NCI-H2227 (cell line): ENCODE data around the gene KCNE1.
"Not testable (repeated sequence)": the region's sequence is repeated elsewhere in the genome, so short reads cannot be mapped to it uniquely, and the experiment has no call there.

Source experiments
- DNase-seq: peaks from one replicate; lab custom pipeline; 2025; ENCODE audit not compliant: unreplicated experiment; lab: John Stamatoyannopoulos, UW

The KCNE1 gene

DNA sequence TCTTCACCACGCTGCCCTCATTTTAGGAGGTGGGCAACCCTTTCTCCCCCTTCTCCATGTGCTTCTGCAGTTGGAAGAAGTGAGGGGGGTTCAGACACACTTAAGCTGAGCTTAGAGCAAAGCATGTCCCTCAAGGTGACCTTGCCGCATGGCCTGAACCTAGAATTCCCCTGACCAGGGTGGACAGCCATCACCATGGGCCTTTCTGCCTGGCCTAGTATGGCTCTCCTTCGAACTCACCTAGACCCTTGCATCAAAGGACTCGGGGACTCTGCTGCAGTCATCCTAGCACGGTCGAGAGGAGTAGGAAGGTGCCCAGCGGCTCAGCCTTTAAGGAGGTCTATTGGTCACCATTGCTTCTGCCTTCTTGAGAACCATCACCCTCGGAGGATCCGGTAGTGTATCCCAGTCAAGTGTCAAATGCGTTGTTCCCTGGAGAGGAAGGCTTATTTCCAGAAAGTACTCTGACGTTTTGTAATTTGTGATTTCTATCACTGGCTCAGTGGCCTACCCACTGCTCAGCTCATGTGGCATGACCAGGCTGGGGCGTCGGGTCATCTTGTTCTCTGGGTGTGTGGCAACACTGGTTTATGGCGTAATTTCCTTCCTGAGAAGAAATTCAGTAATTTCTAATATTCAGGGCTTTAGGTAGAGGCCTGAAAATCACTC lies at the start of gene KCNE1:
Gene KCNE1 (minus strand): TSS at position 424 of the 669 bp plus-strand sequence. CDS start 62,576 bp downstream, outside the sequence.
- DNase-seq = no peak

DNA sequence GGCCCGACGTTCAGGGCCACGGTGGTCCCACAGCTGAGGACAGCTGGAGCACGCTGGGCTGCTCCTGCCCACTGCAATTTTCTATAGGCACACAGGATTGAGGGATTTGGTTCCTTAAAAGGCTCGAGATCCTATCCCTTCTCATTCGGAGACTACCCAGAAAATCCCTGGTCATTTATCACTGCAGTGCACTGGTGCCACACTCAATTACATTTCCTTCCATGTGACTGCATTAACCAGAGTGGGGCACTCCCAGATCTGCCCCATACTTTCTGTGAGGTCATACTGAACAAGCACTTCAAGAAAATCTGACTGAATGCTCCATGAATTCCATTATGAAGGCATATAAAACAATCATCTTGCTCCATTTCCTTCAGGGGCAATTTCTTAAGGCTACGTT lies 49.8 kb upstream of the KCNE1 start:
- no peak for DNase-seq

DNA sequence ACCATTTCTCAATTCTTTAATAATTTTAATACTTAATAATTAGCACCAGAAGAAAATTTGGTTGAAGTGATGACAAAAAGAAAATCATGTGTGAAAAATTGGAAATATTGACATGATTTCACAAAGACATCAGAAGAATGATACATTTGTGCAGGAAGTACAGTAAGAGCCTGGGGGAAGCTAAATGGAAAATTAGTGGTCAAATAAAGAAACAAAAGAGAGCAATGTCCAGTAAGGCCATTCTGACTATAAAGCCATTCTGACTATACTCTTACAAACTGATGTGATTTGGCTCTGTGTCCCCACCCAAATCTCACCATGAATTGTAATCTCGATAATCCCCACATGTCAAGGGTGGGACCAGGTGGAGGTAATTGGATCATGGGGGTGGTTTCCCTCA lies 48.6 kb upstream of the KCNE1 start:
- no peak for DNase-seq

DNA sequence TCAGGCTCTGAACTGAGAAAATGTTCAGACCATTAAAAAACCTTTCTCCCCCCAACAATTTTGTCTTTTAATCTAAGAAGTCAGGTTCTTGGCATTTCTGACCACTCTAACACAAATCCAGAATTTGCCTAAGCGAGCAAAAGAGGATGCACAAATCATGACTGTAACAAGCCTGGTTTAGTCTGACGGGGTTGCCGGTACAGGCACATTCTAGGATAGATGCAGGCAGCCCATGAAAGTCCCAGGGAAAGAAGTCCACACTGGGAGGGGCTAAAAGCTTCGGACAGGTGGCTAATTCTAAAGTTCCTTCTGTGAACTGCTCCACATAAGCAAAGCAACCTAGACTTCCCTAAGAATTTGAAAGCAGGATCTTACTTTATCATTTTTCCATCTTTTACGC lies 48.0 kb upstream of the KCNE1 start:
- DNase-seq = no peak

DNA sequence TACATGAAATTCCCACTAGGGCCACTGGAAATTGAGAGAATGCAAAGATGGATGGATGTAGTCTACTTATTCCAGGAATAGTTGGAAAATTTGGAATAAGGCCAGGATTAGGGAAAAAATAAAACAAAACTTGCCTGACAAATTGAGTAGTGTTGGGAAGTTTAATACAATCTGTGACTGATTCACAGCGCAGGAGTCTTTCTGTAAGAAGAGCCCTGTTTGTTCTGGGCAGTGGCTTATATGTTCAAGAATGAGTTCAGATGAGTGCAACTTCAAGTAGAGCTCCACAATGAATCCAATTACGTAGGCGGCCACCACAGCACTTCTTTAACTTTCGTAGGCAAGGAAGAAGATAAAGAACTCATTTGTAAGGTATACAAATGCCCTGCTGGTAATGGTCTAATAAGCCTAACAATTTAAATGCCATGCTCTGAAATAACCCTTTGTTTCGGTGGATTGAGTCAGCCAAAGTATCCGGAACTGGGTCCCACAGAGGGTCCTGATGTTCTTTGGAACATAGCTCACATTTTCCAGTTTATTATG lies 47.1 kb upstream of the KCNE1 start:
- DNase-seq = no peak

- no peak for DNase-seq
Observed at GRCh38 chr21:34558166-34558565, 46.2 kb upstream of the KCNE1 start.

DNA sequence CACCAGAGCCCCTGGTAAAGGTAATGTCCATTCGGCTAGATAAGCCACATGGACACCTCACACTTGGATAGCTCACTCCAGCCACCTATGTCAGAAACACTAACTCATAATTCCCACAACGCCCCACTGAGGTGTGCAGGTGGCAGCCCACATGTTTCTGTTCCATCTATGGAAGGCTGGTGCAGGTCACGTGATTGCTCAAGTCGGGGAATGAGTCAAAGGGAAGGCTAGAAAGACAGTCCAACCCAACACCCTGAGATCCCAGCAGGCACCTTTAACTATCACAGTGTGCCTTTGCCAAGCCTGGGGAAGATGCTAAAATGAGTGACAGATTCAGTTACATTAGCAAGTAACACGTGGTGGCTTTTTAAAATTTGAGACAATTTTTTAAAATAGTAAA lies 45.3 kb upstream of the KCNE1 start:
- DNase-seq = no peak

GRCh38 chr21:34554670-34555069 lies 42.7 kb upstream of the KCNE1 start:
- not testable (repeated sequence) for DNase-seq

DNA sequence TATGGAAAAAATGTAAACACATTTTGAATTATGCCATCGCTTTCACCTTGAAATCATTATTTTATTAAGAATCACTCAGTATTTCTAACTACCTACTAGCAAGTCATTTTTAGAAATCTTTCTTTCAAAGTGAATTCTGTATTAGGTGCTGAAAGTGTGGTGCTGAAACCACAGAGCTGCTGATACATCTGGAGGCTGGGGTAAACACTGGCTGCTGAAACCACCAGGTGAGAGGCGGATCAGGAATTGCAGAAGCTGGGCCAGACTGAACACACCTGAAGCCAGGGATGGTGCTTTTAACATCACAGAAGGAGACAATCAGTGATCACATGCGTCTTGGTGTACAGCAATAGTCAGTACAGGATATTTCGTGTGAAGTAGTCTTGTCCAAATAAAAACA lies 42.2 kb upstream of the KCNE1 start:
- no peak for DNase-seq

DNA sequence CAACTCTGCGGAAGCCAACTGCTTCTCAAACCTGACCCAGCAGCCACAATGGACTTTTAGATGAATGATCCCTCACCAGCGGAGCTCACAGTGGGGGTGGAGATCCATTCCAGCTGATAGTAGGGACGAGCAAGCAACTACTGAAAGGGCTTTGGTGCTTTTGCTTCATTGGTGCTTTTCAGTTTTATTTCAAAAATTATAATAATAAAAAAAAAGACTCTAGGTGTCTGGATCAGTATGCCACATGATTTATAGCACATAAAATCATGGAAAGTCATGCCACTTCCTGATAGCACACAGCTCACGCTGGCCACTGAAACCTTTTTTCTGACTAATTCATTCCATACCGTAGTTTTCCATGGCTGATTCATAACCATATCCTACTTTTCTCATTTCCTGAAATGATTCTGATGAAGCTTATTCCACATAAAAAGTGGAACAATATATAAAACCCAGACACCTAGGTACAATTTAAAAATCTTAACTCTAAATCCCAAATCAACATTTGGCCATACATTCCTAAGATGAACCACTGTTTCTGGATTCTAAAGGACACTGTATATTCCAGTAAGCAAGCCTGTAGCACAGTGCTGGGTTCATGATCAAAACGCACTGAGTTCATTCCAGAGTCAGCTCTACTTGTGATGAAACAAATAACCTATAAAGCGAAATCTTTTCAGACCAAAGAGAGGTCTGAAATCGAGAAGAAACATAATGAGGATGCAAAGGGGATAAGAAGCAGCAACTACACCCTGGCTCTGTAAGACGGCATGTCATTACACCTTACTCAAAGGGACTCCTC lies 41.3 kb upstream of the KCNE1 start:
- no peak for DNase-seq

DNA sequence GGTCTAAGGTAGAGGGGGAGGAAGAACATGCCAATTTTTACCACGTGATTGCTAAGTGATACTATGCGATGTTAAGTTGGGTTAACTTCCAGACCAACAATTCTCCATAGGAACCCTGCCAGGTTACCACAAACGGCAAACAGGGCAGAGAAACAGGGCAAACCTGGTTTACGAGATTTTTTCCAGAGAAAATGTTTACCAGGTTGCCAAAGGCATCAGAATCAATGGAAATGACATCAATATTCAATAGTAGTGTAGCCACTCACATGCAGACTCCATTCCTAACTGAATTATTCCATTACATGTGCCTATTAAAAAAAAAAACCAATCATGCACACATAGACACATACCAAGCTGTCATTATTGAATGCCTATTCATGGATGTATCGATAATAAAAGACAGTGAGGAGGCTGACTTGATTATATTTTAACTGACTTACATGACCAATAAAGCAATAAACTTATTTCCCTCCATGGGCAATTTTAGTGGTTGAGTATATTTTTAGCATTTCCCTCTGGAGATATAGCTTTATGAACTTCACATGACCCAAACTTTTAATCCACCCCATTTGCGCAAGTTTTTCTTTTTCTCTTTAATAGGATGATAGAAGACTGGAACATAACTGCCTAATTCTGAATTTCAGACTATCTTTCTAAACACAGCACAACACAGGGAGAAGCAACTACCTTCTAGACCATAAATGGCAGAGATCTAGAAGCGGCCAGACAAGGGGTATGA lies 40.5 kb upstream of the KCNE1 start:
- no peak for DNase-seq

DNA sequence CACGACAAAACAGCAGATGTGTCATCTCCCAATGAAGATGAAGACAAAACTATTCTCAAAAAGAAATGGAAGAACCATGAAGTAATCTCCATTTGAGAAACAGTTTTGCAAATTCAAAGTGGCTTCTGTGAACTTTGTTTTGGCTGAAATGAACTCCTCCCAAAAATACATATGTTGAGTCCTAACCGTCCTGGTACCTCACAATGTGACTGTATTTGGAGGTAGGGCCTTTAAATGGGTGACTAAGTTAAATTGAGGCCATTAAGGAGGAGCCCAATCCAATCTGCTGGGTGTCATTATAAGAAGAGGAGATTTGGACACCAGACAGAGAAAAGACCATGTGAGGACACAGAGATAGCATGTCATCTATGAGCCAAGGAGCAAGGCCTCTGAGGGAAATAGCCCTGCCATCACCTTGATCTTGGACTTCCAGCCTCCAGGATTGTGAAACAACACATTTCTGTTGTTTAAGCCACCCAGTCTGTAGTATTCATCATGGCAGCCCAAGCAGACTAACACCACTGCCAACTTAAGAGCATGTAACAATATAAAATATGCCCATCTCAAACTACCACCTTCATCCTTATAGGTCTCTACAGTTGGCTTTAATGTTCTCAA lies 38.3 kb upstream of the KCNE1 start:
- no peak for DNase-seq

DNA sequence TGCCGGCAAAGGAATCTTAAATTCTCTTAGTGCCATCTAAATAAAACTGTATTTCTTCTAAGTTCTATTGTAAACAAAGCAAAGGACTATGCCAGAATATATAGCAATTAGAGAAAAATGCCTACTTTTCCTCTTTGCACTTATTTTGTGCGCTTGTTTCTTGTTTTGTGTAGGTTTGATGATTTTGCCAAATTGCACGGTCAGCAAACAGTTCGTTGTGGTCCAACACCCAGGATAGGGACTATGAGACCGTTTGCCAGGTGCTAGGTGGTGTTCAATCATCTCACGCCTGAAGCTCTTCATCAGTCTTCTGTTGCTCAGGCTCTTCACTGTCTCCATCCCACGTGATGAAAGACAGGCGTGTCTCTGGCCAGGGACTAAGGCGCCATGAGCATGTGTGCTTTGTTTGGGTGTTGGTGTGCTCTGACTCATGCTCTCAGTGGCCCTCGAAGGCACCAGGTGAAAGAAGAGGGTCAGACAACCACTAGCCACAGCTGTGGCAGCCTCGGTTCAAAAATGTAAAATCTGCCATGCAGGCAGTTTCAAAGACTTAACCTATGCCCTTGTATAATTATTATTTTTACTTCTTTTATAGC lies 36.9 kb upstream of the KCNE1 start:
- DNase-seq = no peak

- no peak for DNase-seq
Observed at GRCh38 chr21:34546542-34546941, 34.5 kb upstream of the KCNE1 start.

DNA sequence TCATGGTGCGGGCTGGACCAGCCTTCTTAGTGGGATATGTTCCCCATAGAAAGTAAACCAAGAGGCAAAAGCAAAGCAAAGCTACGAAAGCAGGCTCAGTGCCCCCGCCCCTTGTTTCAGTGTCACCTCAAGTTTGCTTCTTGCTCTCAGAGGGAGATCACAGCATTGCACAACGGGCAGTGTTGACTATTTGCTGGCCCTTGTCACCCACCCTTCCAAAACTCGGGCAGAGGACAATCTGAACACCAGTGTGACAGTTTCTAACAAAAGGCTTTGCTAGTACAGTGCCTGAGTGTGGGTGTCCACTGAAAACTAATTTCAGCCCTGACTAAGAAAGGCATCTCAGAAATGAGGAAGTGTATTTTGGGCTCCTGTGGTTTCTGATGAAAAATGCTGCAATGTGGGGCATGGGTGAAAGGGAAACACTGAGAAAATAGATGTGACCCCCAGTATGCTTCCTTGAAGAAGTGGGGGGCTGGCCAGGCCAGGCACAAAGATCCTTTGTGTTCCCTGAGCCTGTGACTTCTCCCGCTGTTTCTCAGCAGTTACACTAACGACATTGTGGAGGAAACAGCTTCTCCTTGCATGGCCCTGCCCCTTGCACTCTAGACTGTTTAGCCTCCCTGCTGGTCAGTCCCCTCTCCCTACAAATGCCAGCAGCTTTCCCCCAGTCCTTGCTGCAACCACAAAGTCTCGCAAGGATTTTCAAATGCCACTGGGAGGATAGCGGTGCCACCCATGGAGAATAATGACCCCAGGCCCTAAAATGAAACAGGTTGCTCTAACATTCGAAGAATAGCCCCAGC lies 33.3 kb upstream of the KCNE1 start:
- DNase-seq = no peak

DNA sequence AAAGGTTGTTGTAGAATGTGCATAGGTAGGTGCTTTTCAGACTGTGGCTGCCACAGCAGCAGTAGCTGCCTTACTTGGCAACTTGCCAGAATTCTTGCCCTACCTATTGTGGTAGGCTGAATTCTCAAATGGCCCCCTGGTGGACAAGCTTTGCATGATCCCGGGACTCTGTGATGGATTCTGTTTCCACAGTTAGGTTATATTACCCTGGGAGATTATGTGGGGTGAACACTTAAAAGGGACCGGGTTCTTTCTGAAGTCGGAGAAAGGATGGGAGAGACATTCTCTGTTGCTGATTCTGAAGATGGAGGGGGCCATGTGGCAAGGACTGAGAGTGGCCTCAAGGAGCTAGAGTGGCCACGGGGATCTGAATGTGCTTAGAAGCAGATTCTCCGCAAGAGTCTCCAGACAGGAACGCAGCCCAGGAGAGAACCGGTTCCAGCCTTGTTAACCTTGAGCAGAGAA lies 32.1 kb upstream of the KCNE1 start:
- peak; percentile 7 for DNase-seq

DNA sequence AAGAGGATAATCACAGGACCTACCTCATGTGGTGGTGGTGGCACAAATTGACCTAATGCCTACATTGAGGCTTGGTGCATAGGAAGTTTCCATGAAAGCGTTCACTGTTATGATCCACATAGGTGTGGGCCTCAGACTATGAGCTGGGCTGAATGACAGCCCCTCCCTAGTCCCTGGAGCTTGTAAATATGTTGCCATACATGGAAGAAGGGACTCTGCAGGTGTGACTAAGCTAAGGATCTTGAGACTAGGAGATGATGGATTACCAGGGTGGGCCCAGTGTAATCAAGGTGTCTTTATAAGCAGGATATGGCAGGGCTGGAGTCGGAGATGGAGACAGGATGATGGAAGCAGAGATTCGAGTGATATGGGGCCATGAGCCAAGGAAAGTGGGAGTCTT lies 31.0 kb upstream of the KCNE1 start:
- no peak for DNase-seq

- DNase-seq = no peak
Observed at GRCh38 chr21:34540206-34540605, 28.2 kb upstream of the KCNE1 start.

GRCh38 chr21:34537838-34538237 lies 25.8 kb upstream of the KCNE1 start:
- no peak for DNase-seq

GRCh38 chr21:34536820-34537219 lies 24.8 kb upstream of the KCNE1 start:
- no peak for DNase-seq
